T-helper 17 cell (primary cell): Measurements from ENCODE around the gene SCAMP5. TPM values are rescaled to one million over a fixed set of nuclear protein-coding genes. Genes with fewer than 3 reads are reported as not detected.

ENCODE experiments used
- ATAC-seq: fragments of 150-1000 bp; cut with Tn5 transposase; 2 replicates; pipeline ENCODE4 v1.10.0; 2021; ENCODE audit warnings: mild to moderate bottlenecking, moderate library complexity
- DNase-seq, 3 donors: peaks; one replicate each; pipeline versions ENCODE4 v3.0.0 to v3.0.0-alpha.2; 2020 to 2021
- H3K9me3 ChIP-seq: one replicate; pipeline ENCODE4 v1.7.0; 2013; ENCODE audit warnings: low read length, mild to moderate bottlenecking; ENCODE audit not compliant: control insufficient read depth, poor library complexity, severe bottlenecking
- H3K27ac Mint-ChIP-seq: one replicate; pipeline ENCODE4 v1.8.0; 2022; ENCODE audit warnings: mild to moderate bottlenecking, moderate library complexity, mixed read lengths
- H3K27me3 Mint-ChIP-seq: one replicate; pipeline ENCODE4 v1.8.0; 2022; ENCODE audit warnings: mixed read lengths
- H3K36me3 Mint-ChIP-seq: one replicate; pipeline ENCODE4 v1.8.0; 2022; ENCODE audit warnings: low read depth, mixed read lengths
- H3K4me1 Mint-ChIP-seq: one replicate; pipeline ENCODE4 v1.8.0; 2022; ENCODE audit warnings: mild to moderate bottlenecking, mixed read lengths
- H3K4me3 Mint-ChIP-seq: one replicate; pipeline ENCODE4 v1.8.0; 2022; ENCODE audit warnings: mild to moderate bottlenecking, moderate library complexity, mixed read lengths
- total RNA-seq, 4 donors: library from RNA in 2 of 4; stranded (reverse) in 2 of 4; gene quantifications; one replicate each; pipeline ENCODE4 v1.2.3 and lab custom pipeline; 2022 to 2026

Gene SCAMP5
- total RNA-seq, 2 donors from 2014 or later: 3.9 to 4.3 TPM

- ATAC-seq (peak; percentile 69), DNase-seq (peak in 1 of 3 donors; percentile 11)
- peaks cover 37% of the 10 kb centered on the region for H3K27me3 Mint-ChIP-seq
- H3K27ac Mint-ChIP-seq: no peak overlapping the region
- no peaks in the 10 kb centered on the region for H3K9me3 ChIP-seq
- H3K4me1 Mint-ChIP-seq: peaks cover 4% of the 10 kb centered on the region
- H3K4me3 Mint-ChIP-seq: no peak overlapping the region
- peaks cover 6% of the 10 kb centered on the region for H3K36me3 Mint-ChIP-seq
These were observed 7.2 kb upstream of the SCAMP5 start for GRCh38 chr15:74988007-74988800.

GRCh38 chr15:74989527-74989926 lies 5.8 kb upstream of the SCAMP5 start:
- Mint-ChIP-seq H3K4me3 (no peak overlapping the region), H3K36me3 (peaks cover 2% of the 10 kb centered on the region), H3K27me3 (peaks cover 26% of the 10 kb centered on the region), H3K4me1 (no peaks in the 10 kb centered on the region), H3K27ac (peak overlapping the region; percentile 57)
- no peak for ATAC-seq
- H3K9me3 ChIP-seq: no peaks in the 10 kb centered on the region
- DNase-seq: no peak

- no peaks in the 10 kb centered on the region for H3K9me3 ChIP-seq
- Mint-ChIP-seq H3K4me1 (peaks cover 16% of the 10 kb centered on the region), H3K27me3 (peaks cover 24% of the 10 kb centered on the region), H3K27ac (no peak overlapping the region), H3K4me3 (no peak overlapping the region), H3K36me3 (peaks cover 2% of the 10 kb centered on the region)
- DNase-seq: no peak
- no peak for ATAC-seq
These were observed 2.7 kb upstream of the SCAMP5 start for GRCh38 chr15:74992619-74993018.

- no peaks in the 10 kb centered on the region for H3K9me3 ChIP-seq
- Mint-ChIP-seq H3K27me3 (peaks cover 36% of the 10 kb centered on the region), H3K27ac (no peak overlapping the region), H3K36me3 (peaks cover 2% of the 10 kb centered on the region), H3K4me1 (peaks cover 16% of the 10 kb centered on the region), H3K4me3 (no peak overlapping the region)
- ATAC-seq: no peak
- no peak for DNase-seq
These were observed 1.1 kb upstream of the SCAMP5 start for GRCh38 chr15:74994236-74994635.

- Mint-ChIP-seq H3K36me3 (peaks cover 2% of the 10 kb centered on the region), H3K4me1 (peaks cover 16% of the 10 kb centered on the region), H3K27me3 (peaks cover 38% of the 10 kb centered on the region), H3K27ac (no peak overlapping the region), H3K4me3 (peak overlapping the region; percentile 87)
- ATAC-seq: no peak
- H3K9me3 ChIP-seq: no peaks in the 10 kb centered on the region
- no peak for DNase-seq
These were observed 678 bp upstream of the SCAMP5 start for GRCh38 chr15:74994685-74995084.

- Mint-ChIP-seq H3K27me3 (peaks cover 38% of the 10 kb centered on the region), H3K27ac (peak overlapping the region; percentile 57), H3K4me3 (peak overlapping the region; percentile 87), H3K4me1 (peaks cover 18% of the 10 kb centered on the region), H3K36me3 (peaks cover 2% of the 10 kb centered on the region)
- ATAC-seq: no peak
- H3K9me3 ChIP-seq: no peaks in the 10 kb centered on the region
- DNase-seq: no peak
These were observed 709 bp downstream of the SCAMP5 start for GRCh38 chr15:74995779-74996765.

- Mint-ChIP-seq H3K4me3 (no peak overlapping the region), H3K4me1 (peaks cover 19% of the 10 kb centered on the region), H3K36me3 (peaks cover 2% of the 10 kb centered on the region), H3K27ac (no peak overlapping the region), H3K27me3 (peaks cover 34% of the 10 kb centered on the region)
- DNase-seq: no peak
- ATAC-seq: no peak
- no peaks in the 10 kb centered on the region for H3K9me3 ChIP-seq
These were observed 1.8 kb downstream of the SCAMP5 start for GRCh38 chr15:74997141-74997540.

- Mint-ChIP-seq H3K4me3 (no peak overlapping the region), H3K27me3 (peaks cover 34% of the 10 kb centered on the region), H3K27ac (no peak overlapping the region), H3K36me3 (peaks cover 5% of the 10 kb centered on the region), H3K4me1 (peaks cover 21% of the 10 kb centered on the region)
- ATAC-seq: no peak
- no peak for DNase-seq
- no peaks in the 10 kb centered on the region for H3K9me3 ChIP-seq
These were observed 2.2 kb downstream of the SCAMP5 start for GRCh38 chr15:74997543-74997942.

- H3K27me3 Mint-ChIP-seq: peaks cover 29% of the 10 kb centered on the region
- H3K4me3 Mint-ChIP-seq: no peak overlapping the region
- no peak overlapping the region for H3K27ac Mint-ChIP-seq
- peaks cover 12% of the 10 kb centered on the region for H3K4me1 Mint-ChIP-seq
- H3K9me3 ChIP-seq: no peaks in the 10 kb centered on the region
- H3K36me3 Mint-ChIP-seq: peaks cover 6% of the 10 kb centered on the region
- DNase-seq (no peak), ATAC-seq (no peak)
These were observed 5.9 kb downstream of the SCAMP5 start for GRCh38 chr15:75001310-75001709.

- DNase-seq: no peak
- Mint-ChIP-seq H3K36me3 (peaks cover 4% of the 10 kb centered on the region), H3K27me3 (peaks cover 21% of the 10 kb centered on the region), H3K4me1 (peaks cover 6% of the 10 kb centered on the region), H3K4me3 (no peak overlapping the region), H3K27ac (no peak overlapping the region)
- no peak for ATAC-seq
- H3K9me3 ChIP-seq: no peaks in the 10 kb centered on the region
These were observed 7.0 kb downstream of the SCAMP5 start for GRCh38 chr15:75002398-75002797.

- peaks cover 8% of the 10 kb centered on the region for H3K4me1 Mint-ChIP-seq
- peaks cover 4% of the 10 kb centered on the region for H3K36me3 Mint-ChIP-seq
- no peak overlapping the region for H3K27ac Mint-ChIP-seq
- H3K27me3 Mint-ChIP-seq: peaks cover 4% of the 10 kb centered on the region
- no peak overlapping the region for H3K4me3 Mint-ChIP-seq
- no peak for DNase-seq
- ATAC-seq: no peak
- H3K9me3 ChIP-seq: no peaks in the 10 kb centered on the region
These were observed 11.9 kb downstream of the SCAMP5 start for GRCh38 chr15:75007216-75007615.

- Mint-ChIP-seq H3K36me3 (no peaks in the 10 kb centered on the region), H3K4me1 (peaks cover 7% of the 10 kb centered on the region), H3K4me3 (no peak overlapping the region), H3K27ac (no peak overlapping the region), H3K27me3 (no peaks in the 10 kb centered on the region)
- ATAC-seq (no peak), DNase-seq (no peak)
- no peaks in the 10 kb centered on the region for H3K9me3 ChIP-seq
These were observed 12.9 kb downstream of the SCAMP5 start for GRCh38 chr15:75008221-75008625.

- Mint-ChIP-seq H3K27me3 (no peaks in the 10 kb centered on the region), H3K36me3 (no peaks in the 10 kb centered on the region), H3K4me3 (no peak overlapping the region), H3K27ac (no peak overlapping the region), H3K4me1 (peaks cover 7% of the 10 kb centered on the region)
- DNase-seq (no peak), ATAC-seq (peak; percentile 73)
- no peaks in the 10 kb centered on the region for H3K9me3 ChIP-seq
These were observed 13.4 kb downstream of the SCAMP5 start for GRCh38 chr15:75008629-75009326.
